Mammary epithelial cell (primary cell): ENCODE results near the gene MGAT5.

ENCODE experiments used
- EZH2 ChIP-seq: IDR thresholded peaks from 2 replicates; pipeline ENCODE4 v1.6.1; 2012; ENCODE audit warnings: low read length, inconsistent platforms, borderline replicate concordance
- TF ChIP-seq, protein P1 (sequence below), 2 donors: IDR thresholded peaks in 1 of 2; conservative IDR thresholded peaks in 1 of 2; 2 replicates each; pipeline ENCODE4 v1.5.1; 2011 to 2012; ENCODE audit warnings: inconsistent platforms in 2 of 2, low read length in 2 of 2, mild to moderate bottlenecking in 2 of 2, control low read depth in 1 of 2, low read depth in 1 of 2; ENCODE audit not compliant: insufficient read depth in 1 of 2; ENCODE audit errors: extremely low read depth in 1 of 2

GRCh38 chr2:134468164-134468563 lies 214.3 kb downstream of the MGAT5 start:
- TF ChIP-seq, protein P1, sequence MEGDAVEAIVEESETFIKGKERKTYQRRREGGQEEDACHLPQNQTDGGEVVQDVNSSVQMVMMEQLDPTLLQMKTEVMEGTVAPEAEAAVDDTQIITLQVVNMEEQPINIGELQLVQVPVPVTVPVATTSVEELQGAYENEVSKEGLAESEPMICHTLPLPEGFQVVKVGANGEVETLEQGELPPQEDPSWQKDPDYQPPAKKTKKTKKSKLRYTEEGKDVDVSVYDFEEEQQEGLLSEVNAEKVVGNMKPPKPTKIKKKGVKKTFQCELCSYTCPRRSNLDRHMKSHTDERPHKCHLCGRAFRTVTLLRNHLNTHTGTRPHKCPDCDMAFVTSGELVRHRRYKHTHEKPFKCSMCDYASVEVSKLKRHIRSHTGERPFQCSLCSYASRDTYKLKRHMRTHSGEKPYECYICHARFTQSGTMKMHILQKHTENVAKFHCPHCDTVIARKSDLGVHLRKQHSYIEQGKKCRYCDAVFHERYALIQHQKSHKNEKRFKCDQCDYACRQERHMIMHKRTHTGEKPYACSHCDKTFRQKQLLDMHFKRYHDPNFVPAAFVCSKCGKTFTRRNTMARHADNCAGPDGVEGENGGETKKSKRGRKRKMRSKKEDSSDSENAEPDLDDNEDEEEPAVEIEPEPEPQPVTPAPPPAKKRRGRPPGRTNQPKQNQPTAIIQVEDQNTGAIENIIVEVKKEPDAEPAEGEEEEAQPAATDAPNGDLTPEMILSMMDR (conservative IDR thresholded peaks at IDR 0.05 in 1 of 2, IDR thresholded peaks at IDR 0.05 in 1 of 2; ENCODE audit: extremely low read depth in 1 of 2, insufficient read depth in 1 of 2, low read depth in 1 of 2, low read length in 2 of 2) = no peak
- TF ChIP-seq EZH2 = no peak
